GM06990 (cell line): Measurements from ENCODE around the gene CETN1.

ENCODE experiments used
- DNase-seq: peaks from one replicate; pipeline ENCODE4 v3.0.0-alpha.2; 2011; ENCODE audit not compliant: insufficient read length; ENCODE audit errors: extremely low read depth
- H3K27me3 ChIP-seq: replicated peaks from 2 replicates; pipeline ENCODE4 v1.6.0; 2011; ENCODE audit warnings: low read length; ENCODE audit not compliant: control insufficient read depth, insufficient read depth
- H3K36me3 ChIP-seq: 2 replicates; pipeline ENCODE4 v1.5.1; 2011; ENCODE audit warnings: low read length; ENCODE audit not compliant: control insufficient read depth, insufficient read depth
- H3K4me3 ChIP-seq: replicated peaks from 2 replicates; pipeline ENCODE4 v1.5.1; 2011; ENCODE audit warnings: low read depth, mild to moderate bottlenecking, control low read depth, low read length
- TF ChIP-seq, protein P1 (sequence below): IDR thresholded peaks from 2 replicates; pipeline ENCODE4 v1.5.1; 2011; ENCODE audit warnings: low read length, control low read depth, mild to moderate bottlenecking, inconsistent platforms; ENCODE audit not compliant: insufficient read depth, poor library complexity, severe bottlenecking

Gene CETN1

GRCh38 chr18:618618-619017 lies 38.4 kb downstream of the CETN1 start:
- Histone ChIP-seq H3K4me3 (no peak overlapping the region), H3K36me3 (no peaks in the 10 kb centered on the region), H3K27me3 (no peaks in the 10 kb centered on the region)
- no peak for DNase-seq
- TF ChIP-seq, protein P1, sequence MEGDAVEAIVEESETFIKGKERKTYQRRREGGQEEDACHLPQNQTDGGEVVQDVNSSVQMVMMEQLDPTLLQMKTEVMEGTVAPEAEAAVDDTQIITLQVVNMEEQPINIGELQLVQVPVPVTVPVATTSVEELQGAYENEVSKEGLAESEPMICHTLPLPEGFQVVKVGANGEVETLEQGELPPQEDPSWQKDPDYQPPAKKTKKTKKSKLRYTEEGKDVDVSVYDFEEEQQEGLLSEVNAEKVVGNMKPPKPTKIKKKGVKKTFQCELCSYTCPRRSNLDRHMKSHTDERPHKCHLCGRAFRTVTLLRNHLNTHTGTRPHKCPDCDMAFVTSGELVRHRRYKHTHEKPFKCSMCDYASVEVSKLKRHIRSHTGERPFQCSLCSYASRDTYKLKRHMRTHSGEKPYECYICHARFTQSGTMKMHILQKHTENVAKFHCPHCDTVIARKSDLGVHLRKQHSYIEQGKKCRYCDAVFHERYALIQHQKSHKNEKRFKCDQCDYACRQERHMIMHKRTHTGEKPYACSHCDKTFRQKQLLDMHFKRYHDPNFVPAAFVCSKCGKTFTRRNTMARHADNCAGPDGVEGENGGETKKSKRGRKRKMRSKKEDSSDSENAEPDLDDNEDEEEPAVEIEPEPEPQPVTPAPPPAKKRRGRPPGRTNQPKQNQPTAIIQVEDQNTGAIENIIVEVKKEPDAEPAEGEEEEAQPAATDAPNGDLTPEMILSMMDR: no peak

GRCh38 chr18:621291-622043 lies 41.3 kb downstream of the CETN1 start:
- Histone ChIP-seq H3K27me3 (no peaks in the 10 kb centered on the region), H3K4me3 (no peak overlapping the region), H3K36me3 (no peaks in the 10 kb centered on the region)
- TF ChIP-seq, protein P1: no peak
- no peak for DNase-seq

GRCh38 chr18:622289-622688 lies 42.1 kb downstream of the CETN1 start:
- Histone ChIP-seq H3K4me3 (no peak overlapping the region), H3K36me3 (no peaks in the 10 kb centered on the region), H3K27me3 (no peaks in the 10 kb centered on the region)
- TF ChIP-seq, protein P1: no peak
- no peak for DNase-seq

DNA sequence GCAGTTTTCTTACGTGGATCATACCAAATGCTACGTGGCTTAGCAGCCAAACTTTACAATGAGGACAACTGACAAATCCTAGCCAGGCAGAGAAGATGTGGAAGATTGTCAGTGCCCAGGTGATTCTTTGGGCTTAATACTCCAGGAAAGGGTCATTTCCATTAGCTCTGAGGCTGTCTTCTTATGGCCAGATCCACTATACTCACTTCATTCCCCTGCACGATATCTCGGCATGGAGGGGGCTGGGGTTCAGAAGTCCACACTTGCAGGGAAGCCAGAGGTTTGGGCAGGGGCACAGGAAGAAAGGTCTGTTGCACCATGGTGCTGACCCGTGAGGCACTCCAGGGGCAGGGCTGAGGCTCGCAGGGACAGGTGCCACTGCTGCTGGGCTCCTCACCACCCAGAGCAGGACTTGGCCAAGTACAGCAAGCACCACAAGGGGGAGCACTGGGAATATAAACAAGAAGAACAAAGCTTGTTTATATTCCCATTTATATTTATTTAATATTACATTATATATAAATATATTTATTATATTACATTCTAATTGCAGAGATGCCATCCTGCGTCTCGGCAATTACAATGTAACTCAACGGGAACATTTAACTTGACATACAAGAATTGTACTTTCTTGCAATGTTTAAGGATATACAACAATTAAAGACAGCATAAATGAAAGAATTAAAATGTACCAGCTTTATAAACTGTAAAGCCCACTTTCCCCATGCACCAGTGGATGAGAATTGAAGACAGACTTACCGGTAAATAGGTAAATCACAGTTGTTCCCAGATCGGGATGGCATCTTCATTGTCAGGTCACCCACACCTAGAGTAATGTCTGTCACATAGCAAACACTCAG lies 43.8 kb downstream of the CETN1 start:
- TF ChIP-seq, protein P1: peak; percentile 83

DNA sequence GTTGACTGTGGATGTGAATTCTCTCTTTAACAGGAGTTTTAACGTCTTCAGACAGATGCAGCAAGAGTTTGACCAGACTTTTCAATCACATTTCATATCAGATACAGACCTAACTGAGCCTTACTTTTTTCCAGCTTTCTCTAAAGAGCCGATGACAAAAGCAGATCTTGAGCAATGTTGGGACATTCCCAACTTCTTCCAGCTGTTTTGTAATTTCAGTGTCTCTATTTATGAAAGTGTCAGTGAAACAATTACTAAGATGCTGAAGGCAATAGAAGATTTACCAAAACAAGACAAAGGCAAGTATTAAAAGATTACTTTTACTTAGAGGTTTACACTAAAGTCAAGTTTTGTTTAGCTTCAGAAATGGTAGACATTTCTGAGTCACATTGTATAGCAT lies 47.1 kb downstream of the CETN1 start:
- Histone ChIP-seq H3K36me3 (no peaks in the 10 kb centered on the region), H3K4me3 (no peak overlapping the region), H3K27me3 (no peaks in the 10 kb centered on the region)
- DNase-seq: no peak
- TF ChIP-seq, protein P1: no peak

More for the DNA sequence above, 43.8 kb downstream of the CETN1 start:
- peak; percentile 35 for DNase-seq
- Histone ChIP-seq H3K36me3 (no peaks in the 10 kb centered on the region), H3K4me3 (no peak overlapping the region), H3K27me3 (no peaks in the 10 kb centered on the region)
